Vagina (tissue), 2 donors: ENCODE results near the gene KLHL10.

Experiments
- POLR2A ChIP-seq, 2 donors: fragments of 450-650 bp; IDR thresholded peaks; one replicate each; pipeline ENCODE4 v1.6.1; 2017; ENCODE audit warnings: antibody characterized with exemption in 2 of 2, mild to moderate bottlenecking in 2 of 2, moderate library complexity in 2 of 2
- POLR2AphosphoS5 ChIP-seq, 2 donors: sonication (generic); formaldehyde crosslinking; IDR thresholded peaks; one replicate each; pipeline ENCODE4 v1.9.0; 2017; ENCODE audit warnings: antibody characterized with exemption in 2 of 2, mild to moderate bottlenecking in 2 of 2, low read depth in 1 of 2; ENCODE audit not compliant: insufficient read depth in 1 of 2
- TF ChIP-seq, protein P1 (sequence below), 3 experiments: fragments of 450-650 bp in 2 of 3; fragments of 200-600 bp in 1 of 3; sonication (generic) in 1 of 3; IDR thresholded peaks; one replicate each; pipeline ENCODE4 v1.5.1; 2017 to 2019; ENCODE audit warnings: antibody characterized with exemption in 3 of 3, mild to moderate bottlenecking in 2 of 3, moderate library complexity in 2 of 3

GRCh38 chr17:41868568-41868967 is 30.9 kb downstream of the KLHL10 start:
- TF ChIP-seq, protein P1, sequence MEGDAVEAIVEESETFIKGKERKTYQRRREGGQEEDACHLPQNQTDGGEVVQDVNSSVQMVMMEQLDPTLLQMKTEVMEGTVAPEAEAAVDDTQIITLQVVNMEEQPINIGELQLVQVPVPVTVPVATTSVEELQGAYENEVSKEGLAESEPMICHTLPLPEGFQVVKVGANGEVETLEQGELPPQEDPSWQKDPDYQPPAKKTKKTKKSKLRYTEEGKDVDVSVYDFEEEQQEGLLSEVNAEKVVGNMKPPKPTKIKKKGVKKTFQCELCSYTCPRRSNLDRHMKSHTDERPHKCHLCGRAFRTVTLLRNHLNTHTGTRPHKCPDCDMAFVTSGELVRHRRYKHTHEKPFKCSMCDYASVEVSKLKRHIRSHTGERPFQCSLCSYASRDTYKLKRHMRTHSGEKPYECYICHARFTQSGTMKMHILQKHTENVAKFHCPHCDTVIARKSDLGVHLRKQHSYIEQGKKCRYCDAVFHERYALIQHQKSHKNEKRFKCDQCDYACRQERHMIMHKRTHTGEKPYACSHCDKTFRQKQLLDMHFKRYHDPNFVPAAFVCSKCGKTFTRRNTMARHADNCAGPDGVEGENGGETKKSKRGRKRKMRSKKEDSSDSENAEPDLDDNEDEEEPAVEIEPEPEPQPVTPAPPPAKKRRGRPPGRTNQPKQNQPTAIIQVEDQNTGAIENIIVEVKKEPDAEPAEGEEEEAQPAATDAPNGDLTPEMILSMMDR (IDR thresholded peaks at IDR 0.05), result no peak
- TF ChIP-seq POLR2A (IDR thresholded peaks at IDR 0.05) (no peak), POLR2AphosphoS5 (IDR thresholded peaks at IDR 0.05; ENCODE audit: insufficient read depth in 1 of 2, low read depth in 1 of 2) (no peak)
